Spleen (tissue), 7 donors: ENCODE measurements around the gene FGF14.

Experiments used
- CTCF ChIP-seq, 11 experiments: fragments of 200-600 bp in 7 of 11; fragments of 450-650 bp in 4 of 11; sonication (generic) in 4 of 11; IDR thresholded peaks in 8 of 11; conservative IDR thresholded peaks in 3 of 11; 1 replicate in 7 of 11; 2 replicates in 4 of 11; pipeline versions ENCODE4 v1.4.0 to v1.8.0; 2016 to 2021; ENCODE audit warnings: antibody characterized with exemption in 11 of 11, inconsistent platforms in 4 of 11, mild to moderate bottlenecking in 1 of 11
- POLR2AphosphoS5 ChIP-seq, 3 donors: sonication (generic); formaldehyde crosslinking; IDR thresholded peaks; one replicate each; pipeline ENCODE4 v1.5.1; 2017; ENCODE audit warnings: antibody characterized with exemption in 3 of 3
- donor health status: DM: no; HTN: no; CAD: no; lungs with moderate emphysema.
- donor health status: DM: no; HTN: no; CAD: no.
- donor health status: DM: no; HTN: no; CAD: no.

- no peak for TF ChIP-seq CTCF (IDR thresholded peaks at IDR 0.05 in 8 of 11, conservative IDR thresholded peaks at IDR 0.05 in 3 of 11)
- no peak for TF ChIP-seq POLR2AphosphoS5 (IDR thresholded peaks at IDR 0.05)
Observed at GRCh38 chr13:101915755-101916107, 486.1 kb downstream of the FGF14 start.
